ENCODE measurements around the gene PAK2. TPM values are rescaled to one million over a fixed set of nuclear protein-coding genes. Genes with fewer than 3 reads are reported as not detected.

The PAK2 gene
- total and polyA plus RNA-seq, 2 donors from 2014 or later = 13.4 to 67.1 TPM

GRCh38 chr3:196726788-196727675, 12.6 kb upstream of the PAK2 start:
- Histone ChIP-seq H3K9ac (ENCODE audit: low read length in 3 of 3) (no peak overlapping the region), H3K9me3 (ENCODE audit: control insufficient read depth in 2 of 3, insufficient read depth in 1 of 3, low read length in 3 of 3) (no peaks in the 10 kb centered on the region), H3K27me3 (ENCODE audit: control insufficient read depth, insufficient read depth, low read length) (no peaks in the 10 kb centered on the region), H3K27ac (ENCODE audit: low read depth in 2 of 2, low read length in 2 of 2) (no peak overlapping the region), H3K4me3 (ENCODE audit: low read length in 3 of 3) (no peak overlapping the region), H3K4me1 (ENCODE audit: control insufficient read depth in 2 of 3, insufficient read depth in 2 of 3, low read depth in 1 of 3, low read length in 3 of 3) (no peaks in the 10 kb centered on the region), H3K36me3 (ENCODE audit: control insufficient read depth in 2 of 3, insufficient read depth in 3 of 3, low read length in 3 of 3) (no peaks in the 10 kb centered on the region)
- TF ChIP-seq CTCF (IDR thresholded peaks at IDR 0.05; ENCODE audit: borderline replicate concordance, extremely low read depth, insufficient read depth) = no peak
- no peak for FAIRE-seq
- intact Hi-C loops (cut with DNase I) = no loop called here
- DNase-seq = no peak

GRCh38 chr3:196735751-196736150, 3.9 kb upstream of the PAK2 start:
- DNase-seq = no peak
- no peak overlapping the region for H3K4me3 ChIP-seq (ENCODE audit: low read length in 3 of 3)
- H3K4me1 ChIP-seq (ENCODE audit: control insufficient read depth in 2 of 3, insufficient read depth in 2 of 3, low read depth in 1 of 3, low read length in 3 of 3) = no peaks in the 10 kb centered on the region
- no peak for TF ChIP-seq CTCF (IDR thresholded peaks at IDR 0.05; ENCODE audit: borderline replicate concordance, extremely low read depth, insufficient read depth)
- H3K9ac ChIP-seq (ENCODE audit: low read length in 3 of 3) = no peak overlapping the region
- intact Hi-C loops (cut with DNase I) = no loop called here
- H3K27ac ChIP-seq (ENCODE audit: low read depth in 2 of 2, low read length in 2 of 2) = no peak overlapping the region
- no peaks in the 10 kb centered on the region for H3K9me3 ChIP-seq (ENCODE audit: control insufficient read depth in 2 of 3, insufficient read depth in 1 of 3, low read length in 3 of 3)
- H3K27me3 ChIP-seq (ENCODE audit: control insufficient read depth, insufficient read depth, low read length) = no peaks in the 10 kb centered on the region
- FAIRE-seq = no peak
- no peaks in the 10 kb centered on the region for H3K36me3 ChIP-seq (ENCODE audit: control insufficient read depth in 2 of 3, insufficient read depth in 3 of 3, low read length in 3 of 3)

- no peaks in the 10 kb centered on the region for H3K27me3 ChIP-seq (ENCODE audit: control insufficient read depth, insufficient read depth, low read length)
- no peak for TF ChIP-seq CTCF (IDR thresholded peaks at IDR 0.05; ENCODE audit: borderline replicate concordance, extremely low read depth, insufficient read depth)
- H3K4me1 ChIP-seq (ENCODE audit: control insufficient read depth in 2 of 3, insufficient read depth in 2 of 3, low read depth in 1 of 3, low read length in 3 of 3) = peaks cover 0 to 6% (median 0%) of the 10 kb centered on the region in 3 donors
- no peak overlapping the region for H3K9ac ChIP-seq (ENCODE audit: low read length in 3 of 3)
- H3K36me3 ChIP-seq (ENCODE audit: control insufficient read depth in 2 of 3, insufficient read depth in 3 of 3, low read length in 3 of 3) = no peaks in the 10 kb centered on the region
- no peaks in the 10 kb centered on the region for H3K9me3 ChIP-seq (ENCODE audit: control insufficient read depth in 2 of 3, insufficient read depth in 1 of 3, low read length in 3 of 3)
- H3K4me3 ChIP-seq (ENCODE audit: low read length in 3 of 3) = no peak overlapping the region
- DNase-seq (no peak), FAIRE-seq (no peak)
- intact Hi-C loops (cut with DNase I) = no loop called here
- H3K27ac ChIP-seq (ENCODE audit: low read depth in 2 of 2, low read length in 2 of 2) = no peak overlapping the region
Observed at GRCh38 chr3:196736670-196737374, 2.8 kb upstream of the PAK2 start.

Data from kidney (tissue), 14 donors.